ENCODE results near the gene ELF4.

ELF4 gene

GRCh38 chrX:130083107-130083490 lies 27.2 kb downstream of the ELF4 start:
- DNase-seq: no peak

- no peak for DNase-seq
These were observed 27.8 kb downstream of the ELF4 start for GRCh38 chrX:130082244-130083106.

DNA sequence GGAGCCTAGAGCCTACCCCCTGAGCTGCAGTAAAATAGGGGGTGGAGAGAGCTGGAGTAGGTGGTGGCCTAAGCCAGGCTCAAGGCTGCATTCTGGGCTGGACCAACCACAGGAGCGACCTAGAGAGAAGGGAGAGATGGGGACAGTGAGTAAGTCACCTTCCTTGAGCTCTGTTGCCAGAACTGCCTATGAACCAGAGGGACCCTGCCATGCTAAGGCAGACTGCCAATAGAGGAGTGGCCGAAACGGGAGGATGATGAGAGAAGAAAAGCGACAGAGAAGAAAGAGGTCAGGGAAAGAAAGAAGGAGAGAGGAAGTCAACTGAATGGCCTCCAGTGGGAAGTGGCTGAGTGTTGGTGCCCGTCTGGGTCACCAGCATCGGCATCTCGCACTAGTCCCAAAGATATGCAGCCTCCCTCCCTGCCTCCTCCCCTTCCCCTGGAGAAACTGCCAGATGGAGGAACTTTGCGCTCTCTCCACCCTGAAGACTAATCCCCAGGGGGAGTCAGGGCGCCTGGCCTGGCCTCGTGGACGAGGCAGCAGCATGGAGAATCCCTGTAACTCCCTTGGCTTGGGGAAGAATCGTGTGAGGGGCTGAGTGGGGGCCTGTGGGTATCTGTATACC lies 28.8 kb downstream of the ELF4 start:
- DNase-seq: no peak

DNA sequence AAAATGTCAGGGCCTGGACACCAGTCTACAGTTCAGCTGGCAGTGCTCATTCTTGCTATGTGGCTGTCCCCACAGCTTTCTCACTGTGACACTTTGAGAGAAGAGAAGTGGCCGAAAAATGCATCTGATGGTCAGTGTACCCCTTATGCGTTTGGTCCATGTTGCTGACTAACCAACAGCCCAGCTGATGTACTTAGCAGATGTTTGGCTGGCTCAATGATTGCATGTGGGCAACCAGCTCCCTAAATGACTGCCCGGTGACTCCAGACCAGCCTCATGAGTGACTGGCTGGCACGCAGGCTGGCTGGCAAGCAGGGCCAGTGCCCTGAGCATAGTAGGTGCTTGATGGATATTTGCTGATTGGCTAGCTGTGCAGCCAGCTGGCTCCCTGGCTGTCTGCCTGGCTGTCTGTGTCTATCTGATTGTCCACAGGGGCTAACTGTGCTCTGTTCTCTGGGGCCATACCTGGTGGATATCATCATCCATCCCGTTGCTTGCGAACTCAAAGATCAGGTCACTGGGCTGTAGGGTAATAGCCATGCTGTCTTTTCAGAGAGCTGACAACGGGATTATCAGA lies 29.4 kb downstream of the ELF4 start:
- DNase-seq: no peak

DNA sequence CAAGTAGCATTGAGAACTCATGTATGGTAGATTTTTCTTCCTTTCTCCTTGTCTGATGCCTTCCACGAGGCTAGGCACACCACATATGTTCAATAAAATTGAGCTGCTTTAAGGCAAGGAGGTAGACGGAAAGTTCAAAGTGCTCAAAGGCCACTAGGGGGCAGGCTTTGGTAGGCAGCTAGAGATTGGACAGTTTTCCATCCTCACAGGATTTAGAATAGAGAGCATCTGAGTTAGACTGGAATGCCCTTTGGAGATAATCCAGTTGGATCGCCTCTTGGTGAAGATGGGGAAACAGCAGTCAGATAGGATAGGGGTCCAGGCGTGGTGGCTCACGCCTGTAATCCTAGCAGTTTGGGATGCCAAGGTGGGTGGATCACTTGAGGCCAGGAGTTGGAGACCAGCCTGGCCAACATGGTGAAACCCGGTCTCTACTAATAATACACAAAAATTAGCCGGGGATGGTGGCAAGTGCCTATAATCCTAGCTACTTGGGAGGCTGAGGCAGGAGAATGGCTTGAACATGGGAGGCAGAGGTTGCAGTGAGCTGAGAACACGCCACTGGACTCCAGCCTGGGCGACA lies 30.4 kb downstream of the ELF4 start:
- DNase-seq: peak; percentile 48

DNA sequence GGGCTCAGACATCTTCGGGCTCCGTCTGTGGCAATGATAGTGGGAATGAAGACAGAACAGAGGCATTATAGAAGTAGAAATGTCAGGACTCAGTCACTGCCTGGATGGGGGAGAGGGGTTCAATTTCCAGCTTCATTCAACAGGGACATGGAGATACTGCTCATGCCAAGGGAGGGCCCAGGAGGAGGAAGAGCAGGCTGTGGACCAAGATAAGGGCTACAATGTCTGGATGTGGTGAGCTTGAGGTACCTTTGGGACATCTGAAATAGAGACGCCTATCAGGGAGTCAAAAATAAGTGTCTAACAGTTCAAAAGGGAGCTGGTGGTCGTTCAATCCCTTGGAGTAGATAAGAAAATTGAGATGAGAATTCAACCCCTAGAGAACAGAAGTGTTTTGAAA lies 34.5 kb downstream of the ELF4 start:
- no peak for DNase-seq

GRCh38 chrX:130072345-130072740 lies 38.0 kb downstream of the ELF4 start:
- DNase-seq: no peak

DNA sequence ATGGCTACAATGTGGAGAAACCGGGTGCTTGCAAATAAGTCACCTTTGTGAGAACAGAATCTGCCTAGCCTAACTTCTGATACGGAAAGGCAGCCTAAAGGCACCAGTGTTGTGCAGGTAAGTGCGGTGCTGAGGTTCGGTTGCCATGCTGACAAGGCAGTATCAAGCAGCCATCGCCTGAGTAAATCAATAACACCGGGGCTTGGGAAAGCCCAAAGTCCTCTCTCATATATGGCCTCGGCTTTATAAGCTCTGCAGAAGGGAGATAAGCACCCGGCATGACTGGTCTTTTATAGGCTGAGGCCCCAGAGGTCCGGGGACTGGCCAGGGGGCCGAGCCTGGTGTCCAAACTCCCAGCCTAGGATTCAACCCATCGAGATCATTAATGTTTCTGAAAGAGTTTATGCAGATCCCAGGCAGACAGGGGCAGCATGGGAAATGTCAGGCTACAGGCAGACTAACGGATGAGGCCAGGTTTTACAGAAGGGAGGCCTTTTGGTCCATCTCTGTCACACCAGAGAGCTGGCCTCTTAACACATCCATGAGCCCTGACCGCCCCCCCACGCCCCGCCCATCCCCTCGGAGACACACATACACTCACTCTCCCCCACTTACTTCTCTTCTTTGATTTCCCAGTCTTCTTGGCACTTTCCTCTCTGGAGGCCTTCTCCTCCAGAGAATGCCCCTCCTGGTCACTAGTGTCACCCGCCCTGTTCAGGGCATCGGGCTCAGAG lies 38.5 kb downstream of the ELF4 start:
- no peak for DNase-seq

- no peak for DNase-seq
These were observed 43.2 kb downstream of the ELF4 start for GRCh38 chrX:130066975-130067615.

DNA sequence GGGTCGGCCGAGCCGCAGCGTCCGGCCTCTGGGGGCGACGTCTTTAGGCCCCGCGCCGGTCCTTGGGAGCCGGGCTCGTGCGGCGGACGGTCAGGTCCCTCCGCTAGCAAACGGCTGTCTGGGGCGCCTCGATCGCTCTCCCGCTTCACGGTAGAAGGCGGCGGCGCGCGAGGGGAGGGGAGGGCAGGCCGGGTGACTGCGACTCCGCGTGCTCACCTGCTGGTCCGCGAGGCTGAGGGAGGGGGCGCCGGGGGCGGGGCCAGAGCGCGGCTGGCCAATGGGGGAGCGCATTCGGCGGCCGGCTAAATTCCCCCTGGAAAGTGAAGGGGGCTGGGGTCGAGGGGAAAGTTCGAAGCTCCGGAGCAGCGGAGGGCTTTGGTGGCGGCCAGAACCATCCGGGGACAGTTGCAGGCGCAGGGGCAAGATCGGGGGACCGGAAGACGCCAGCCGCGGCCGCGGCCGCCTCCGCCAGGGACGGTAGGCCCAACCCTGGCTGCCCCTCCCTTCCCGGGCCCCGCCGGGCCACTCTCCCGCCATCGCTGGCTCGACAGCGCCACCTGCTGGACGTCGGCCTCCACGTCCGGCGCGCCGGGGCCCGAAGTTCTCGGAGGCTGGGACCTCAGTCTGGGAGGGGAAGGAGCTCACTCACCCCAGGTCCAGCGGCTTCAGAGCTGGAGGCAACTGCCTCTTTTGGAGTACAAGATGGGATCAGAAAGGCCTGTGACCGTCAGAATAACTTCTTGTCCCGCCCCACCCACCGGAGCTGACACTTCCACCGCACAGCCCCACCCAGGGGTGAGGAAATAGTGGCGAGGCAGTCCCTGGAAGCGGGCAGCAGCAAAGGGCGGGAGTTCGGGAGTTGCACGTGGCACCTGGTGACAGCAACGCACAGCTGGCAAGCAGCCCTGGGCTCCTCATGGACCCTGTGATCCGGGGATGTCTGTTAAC lies 49.9 kb downstream of the ELF4 start:
- peak; percentile 32 for DNase-seq

- no peak for DNase-seq
These were observed 51.6 kb downstream of the ELF4 start for GRCh38 chrX:130058652-130059051.

GRCh38 chrX:130057209-130057608 lies 53.1 kb downstream of the ELF4 start:
- DNase-seq: no peak

DNA sequence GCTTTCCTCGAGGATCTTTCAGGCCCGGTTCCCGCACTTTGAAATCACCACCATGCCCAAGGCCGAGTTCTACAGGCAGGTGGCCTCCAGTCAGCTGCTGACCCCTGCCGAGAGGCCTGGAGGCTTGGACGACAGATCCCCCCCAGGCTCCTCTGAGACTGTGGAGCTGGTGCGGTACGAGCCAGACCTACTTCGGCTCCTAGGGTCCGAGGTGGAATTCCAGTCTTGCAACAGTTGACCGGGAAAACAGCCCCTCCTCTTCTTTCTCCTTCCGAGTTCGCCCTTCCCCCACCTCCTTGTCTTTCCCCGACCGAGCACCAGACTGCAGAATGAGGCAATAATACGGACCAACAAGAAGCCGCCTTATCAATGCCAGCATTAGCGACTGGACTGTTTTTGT lies 54.4 kb downstream of the ELF4 start:
- DNase-seq: no peak

- no peak for DNase-seq
These were observed 55.2 kb downstream of the ELF4 start for GRCh38 chrX:130055103-130055502.

GRCh38 chrX:130053236-130053635 lies 57.1 kb downstream of the ELF4 start:
- peak; percentile 58 for DNase-seq

- DNase-seq: no peak
These were observed 59.0 kb downstream of the ELF4 start for GRCh38 chrX:130051176-130051845.

DNA sequence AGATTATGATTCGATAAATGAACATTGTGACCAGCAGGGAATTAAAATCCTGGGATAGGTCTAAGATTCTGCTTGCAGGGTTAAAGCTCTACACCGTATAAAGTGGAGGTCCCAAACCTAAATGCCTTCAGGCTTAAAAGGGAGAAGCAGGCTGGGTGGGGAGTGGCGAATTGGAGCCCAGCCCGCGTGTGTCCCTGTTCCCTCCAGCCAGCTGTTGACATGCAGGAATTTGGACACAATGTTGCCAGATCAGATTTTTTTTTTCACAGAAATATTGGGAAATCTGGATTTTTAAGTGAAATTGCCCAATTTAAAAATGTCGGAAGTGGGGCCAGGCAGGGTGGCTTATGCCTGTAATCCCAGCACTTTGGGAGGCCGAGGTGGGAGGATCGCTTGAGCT lies 60.5 kb downstream of the ELF4 start:
- DNase-seq: no peak

DNA sequence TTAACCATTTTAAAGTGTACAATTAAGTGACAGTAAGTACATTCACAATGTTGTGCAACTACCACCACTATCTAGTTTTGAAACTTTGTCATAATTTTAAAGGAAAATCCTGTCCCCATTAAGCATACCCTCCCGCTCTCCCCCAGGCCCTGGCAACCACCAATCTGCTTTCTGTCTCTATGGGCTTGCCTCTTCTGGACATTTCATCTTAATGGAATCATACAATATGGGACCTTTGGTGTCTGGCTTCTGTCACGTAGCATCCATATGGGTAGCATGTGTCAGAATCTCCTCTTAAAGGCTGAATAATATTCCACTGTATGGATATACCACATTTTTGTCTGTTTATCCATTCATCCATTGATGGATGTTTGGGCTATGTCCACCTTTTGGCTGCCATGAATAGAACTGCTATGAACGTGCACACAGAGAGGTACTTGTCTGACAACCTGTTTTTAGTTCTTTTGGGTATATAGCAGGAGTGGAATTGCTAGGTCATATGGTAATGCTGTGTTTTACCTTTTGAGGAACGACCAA lies 61.5 kb downstream of the ELF4 start:
- no peak for DNase-seq

GRCh38 chrX:130047416-130047815 lies 62.9 kb downstream of the ELF4 start:
- DNase-seq: no peak

DNA sequence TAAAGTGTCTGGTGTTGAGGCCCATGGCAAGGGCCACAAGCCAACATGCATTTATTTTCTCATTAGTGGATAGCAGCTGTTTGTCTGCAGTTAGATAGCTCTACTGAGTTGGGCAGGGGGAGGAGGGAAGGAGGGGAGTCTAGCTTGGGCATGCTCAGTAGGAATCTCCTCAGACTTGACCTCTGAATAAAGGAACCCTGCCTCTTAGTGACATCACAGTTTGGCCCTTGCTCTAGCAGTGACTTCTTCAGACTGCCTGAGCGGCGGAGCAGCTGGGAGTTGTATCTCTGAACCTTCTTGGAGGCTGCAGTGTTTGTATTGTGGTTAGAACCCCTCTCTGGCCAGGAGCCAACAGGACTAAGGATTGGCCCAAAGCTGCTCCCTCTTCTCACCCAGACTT lies 70.5 kb downstream of the ELF4 start:
- no peak for DNase-seq

DNA sequence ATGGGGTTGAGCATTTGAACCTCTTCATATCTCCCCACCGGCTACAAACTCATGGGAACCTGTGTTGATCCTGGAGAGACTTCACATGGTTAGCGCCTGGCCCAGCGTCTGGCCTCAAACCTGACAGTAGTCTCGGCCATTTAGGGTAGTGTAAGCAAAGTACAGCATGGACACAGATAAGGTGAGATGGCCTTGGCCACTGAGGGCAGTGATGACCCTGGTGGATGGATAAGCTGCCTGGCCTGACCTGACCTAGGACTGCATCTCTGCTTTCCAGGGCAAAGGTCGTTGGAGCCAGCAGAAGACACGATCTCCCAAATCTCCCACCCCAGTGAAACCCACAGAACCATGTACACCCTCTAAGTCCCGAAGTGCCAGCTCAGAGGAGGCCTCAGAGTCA lies 76.1 kb downstream of the ELF4 start:
- DNase-seq: no peak

All from NCI-H524 treated with DMSO at 0.1 percent for 48 hours (cell line).